Measurements from ENCODE around the gene ZCCHC7. TPM values are rescaled to one million over a fixed set of nuclear protein-coding genes. Genes with fewer than 3 reads are reported as not detected.

ZCCHC7 gene
- total RNA-seq, 1 donor: 32.6 TPM

DNA sequence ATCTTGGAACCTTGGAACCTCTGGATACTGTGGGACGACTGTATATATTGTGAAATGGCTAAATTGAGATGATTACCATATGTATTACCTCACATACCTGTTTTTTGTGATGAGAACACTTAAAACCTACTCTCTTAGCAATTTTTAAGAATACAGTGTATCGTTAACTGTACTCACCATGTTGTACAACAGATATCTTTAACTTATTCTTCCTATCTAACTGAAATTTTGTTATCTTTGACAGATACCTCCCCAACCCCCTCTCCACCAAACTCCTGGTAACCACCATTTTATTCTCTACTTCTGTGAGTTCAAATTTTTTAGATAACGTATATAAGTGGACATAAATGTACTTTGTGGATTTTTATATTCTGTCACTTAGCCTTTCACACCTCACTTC, 126.5 kb downstream of the ZCCHC7 start:
- H3K9me3 ChIP-seq (ENCODE audit: low read depth, low read length): no peaks in the 10 kb centered on the region
- H3K27me3 ChIP-seq (ENCODE audit: insufficient read depth, low read length): no peaks in the 10 kb centered on the region
- no peak overlapping the region for H3K27ac ChIP-seq (ENCODE audit: low read depth, low read length)
- no peaks in the 10 kb centered on the region for H4K20me1 ChIP-seq (ENCODE audit: insufficient read depth, low read length)
- no peaks in the 10 kb centered on the region for H3K4me1 ChIP-seq (ENCODE audit: insufficient read depth, low read length)
- H3K4me2 ChIP-seq (ENCODE audit: insufficient read depth, low read length): no peak overlapping the region
- no peak for DNase-seq (ENCODE audit: insufficient read length, low spot score, missing footprints)
- no peak overlapping the region for H3K4me3 ChIP-seq (ENCODE audit: insufficient read depth, low read length)
- H2AFZ ChIP-seq (ENCODE audit: low read length): no peak overlapping the region
- TF ChIP-seq, protein P1, sequence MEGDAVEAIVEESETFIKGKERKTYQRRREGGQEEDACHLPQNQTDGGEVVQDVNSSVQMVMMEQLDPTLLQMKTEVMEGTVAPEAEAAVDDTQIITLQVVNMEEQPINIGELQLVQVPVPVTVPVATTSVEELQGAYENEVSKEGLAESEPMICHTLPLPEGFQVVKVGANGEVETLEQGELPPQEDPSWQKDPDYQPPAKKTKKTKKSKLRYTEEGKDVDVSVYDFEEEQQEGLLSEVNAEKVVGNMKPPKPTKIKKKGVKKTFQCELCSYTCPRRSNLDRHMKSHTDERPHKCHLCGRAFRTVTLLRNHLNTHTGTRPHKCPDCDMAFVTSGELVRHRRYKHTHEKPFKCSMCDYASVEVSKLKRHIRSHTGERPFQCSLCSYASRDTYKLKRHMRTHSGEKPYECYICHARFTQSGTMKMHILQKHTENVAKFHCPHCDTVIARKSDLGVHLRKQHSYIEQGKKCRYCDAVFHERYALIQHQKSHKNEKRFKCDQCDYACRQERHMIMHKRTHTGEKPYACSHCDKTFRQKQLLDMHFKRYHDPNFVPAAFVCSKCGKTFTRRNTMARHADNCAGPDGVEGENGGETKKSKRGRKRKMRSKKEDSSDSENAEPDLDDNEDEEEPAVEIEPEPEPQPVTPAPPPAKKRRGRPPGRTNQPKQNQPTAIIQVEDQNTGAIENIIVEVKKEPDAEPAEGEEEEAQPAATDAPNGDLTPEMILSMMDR (IDR thresholded peaks at IDR 0.05; ENCODE audit: extremely low read depth, low read depth, low read length): no peak
- no peaks in the 10 kb centered on the region for H3K36me3 ChIP-seq (ENCODE audit: insufficient read depth, low read length)
- peaks cover 4% of the 10 kb centered on the region for H3K79me2 ChIP-seq (ENCODE audit: insufficient read depth, low read length)

DNA sequence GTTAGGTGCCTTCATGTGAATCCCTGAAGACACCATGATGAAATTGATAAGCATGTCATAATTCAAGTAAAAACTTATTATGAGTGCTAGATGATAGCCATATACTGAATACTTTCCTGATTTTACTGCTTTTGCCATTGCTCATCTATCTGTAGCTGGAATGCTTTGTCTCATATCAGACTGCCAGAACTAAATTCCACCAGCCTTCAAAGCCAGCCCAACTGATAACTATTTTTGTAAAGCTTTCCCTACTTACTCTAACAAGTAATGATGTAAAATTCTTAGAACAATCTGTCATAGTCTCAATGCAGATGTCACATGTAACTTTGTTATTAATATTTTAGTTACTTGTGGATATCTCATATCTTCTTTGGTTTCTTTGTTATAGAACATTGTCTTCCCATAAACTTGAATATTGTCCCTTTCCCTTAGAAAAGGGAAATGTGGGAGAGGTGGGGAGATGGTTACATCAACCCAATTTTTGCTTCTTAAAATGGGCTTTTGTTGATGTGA, 128.3 kb downstream of the ZCCHC7 start:
- no peaks in the 10 kb centered on the region for H3K36me3 ChIP-seq (ENCODE audit: insufficient read depth, low read length)
- DNase-seq (ENCODE audit: insufficient read length, low spot score, missing footprints): no peak
- peaks cover 4% of the 10 kb centered on the region for H3K79me2 ChIP-seq (ENCODE audit: insufficient read depth, low read length)
- no peaks in the 10 kb centered on the region for H3K27me3 ChIP-seq (ENCODE audit: insufficient read depth, low read length)
- no peaks in the 10 kb centered on the region for H4K20me1 ChIP-seq (ENCODE audit: insufficient read depth, low read length)
- H3K27ac ChIP-seq (ENCODE audit: low read depth, low read length): no peak overlapping the region
- H3K4me1 ChIP-seq (ENCODE audit: insufficient read depth, low read length): no peaks in the 10 kb centered on the region
- no peak overlapping the region for H2AFZ ChIP-seq (ENCODE audit: low read length)
- H3K4me3 ChIP-seq (ENCODE audit: insufficient read depth, low read length): no peak overlapping the region
- no peaks in the 10 kb centered on the region for H3K9me3 ChIP-seq (ENCODE audit: low read depth, low read length)
- no peak overlapping the region for H3K4me2 ChIP-seq (ENCODE audit: insufficient read depth, low read length)
- TF ChIP-seq, protein P1 (IDR thresholded peaks at IDR 0.05; ENCODE audit: extremely low read depth, low read depth, low read length): no peak

DNA sequence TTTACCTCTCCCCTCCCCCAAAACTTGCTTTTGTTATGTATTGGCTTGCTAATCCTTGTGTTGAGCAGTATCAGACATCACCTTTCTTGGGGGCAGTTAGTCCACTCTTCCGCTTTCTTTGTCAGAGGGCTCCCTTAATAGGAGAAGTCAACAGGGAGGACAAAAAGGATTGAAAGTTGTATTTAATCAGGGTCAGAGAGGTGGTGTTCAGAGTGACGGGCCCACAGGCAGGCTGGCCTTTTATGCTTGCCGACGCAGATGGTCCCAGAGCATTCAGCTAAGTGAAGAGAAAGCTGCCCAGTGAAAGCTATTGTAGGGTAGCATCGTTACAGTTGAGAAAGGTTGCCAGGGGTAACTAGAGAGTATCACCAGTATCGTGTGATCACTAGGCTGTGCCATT, 131.1 kb downstream of the ZCCHC7 start:
- Histone ChIP-seq H3K9me3 (ENCODE audit: low read depth, low read length) (no peaks in the 10 kb centered on the region), H3K4me3 (ENCODE audit: insufficient read depth, low read length) (no peak overlapping the region), H3K36me3 (ENCODE audit: insufficient read depth, low read length) (no peaks in the 10 kb centered on the region), H3K27ac (ENCODE audit: low read depth, low read length) (no peak overlapping the region), H3K4me1 (ENCODE audit: insufficient read depth, low read length) (no peaks in the 10 kb centered on the region), H3K4me2 (ENCODE audit: insufficient read depth, low read length) (no peak overlapping the region), H3K79me2 (ENCODE audit: insufficient read depth, low read length) (peaks cover 4% of the 10 kb centered on the region), H2AFZ (ENCODE audit: low read length) (no peak overlapping the region), H4K20me1 (ENCODE audit: insufficient read depth, low read length) (no peaks in the 10 kb centered on the region), H3K27me3 (ENCODE audit: insufficient read depth, low read length) (no peaks in the 10 kb centered on the region)
- TF ChIP-seq, protein P1 (IDR thresholded peaks at IDR 0.05; ENCODE audit: extremely low read depth, low read depth, low read length): no peak
- DNase-seq (ENCODE audit: insufficient read length, low spot score, missing footprints): peak; percentile 23

DNA sequence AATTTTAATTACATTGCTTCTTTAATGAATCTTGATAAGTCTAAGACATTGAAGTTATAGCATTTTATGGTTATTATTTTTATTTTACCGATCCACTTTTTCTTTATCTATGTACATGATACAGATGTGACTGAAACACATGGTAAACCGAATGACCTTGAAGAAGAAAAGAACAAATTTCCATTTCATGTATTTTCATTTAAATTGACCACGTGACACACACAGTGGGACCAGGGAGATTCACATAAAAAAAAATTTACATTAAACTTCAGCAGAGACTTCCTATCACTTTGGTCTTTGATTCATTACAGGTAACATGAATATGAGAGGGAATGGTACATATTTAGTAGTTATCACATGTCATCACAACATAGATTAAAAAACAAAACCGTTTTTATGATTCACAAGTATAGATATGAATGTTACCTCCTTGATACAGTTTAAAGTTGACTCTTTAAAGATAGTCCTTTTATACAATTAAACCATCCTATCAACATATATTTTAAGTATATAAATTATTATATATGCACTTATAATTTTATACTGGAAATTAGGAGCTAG, 133.1 kb downstream of the ZCCHC7 start:
- no peaks in the 10 kb centered on the region for H3K27me3 ChIP-seq (ENCODE audit: insufficient read depth, low read length)
- H3K9me3 ChIP-seq (ENCODE audit: low read depth, low read length): no peaks in the 10 kb centered on the region
- H3K4me2 ChIP-seq (ENCODE audit: insufficient read depth, low read length): no peak overlapping the region
- H3K27ac ChIP-seq (ENCODE audit: low read depth, low read length): no peak overlapping the region
- no peaks in the 10 kb centered on the region for H3K36me3 ChIP-seq (ENCODE audit: insufficient read depth, low read length)
- no peaks in the 10 kb centered on the region for H3K4me1 ChIP-seq (ENCODE audit: insufficient read depth, low read length)
- peaks cover 4% of the 10 kb centered on the region for H3K79me2 ChIP-seq (ENCODE audit: insufficient read depth, low read length)
- H2AFZ ChIP-seq (ENCODE audit: low read length): no peak overlapping the region
- H4K20me1 ChIP-seq (ENCODE audit: insufficient read depth, low read length): no peaks in the 10 kb centered on the region
- DNase-seq (ENCODE audit: insufficient read length, low spot score, missing footprints): no peak
- TF ChIP-seq, protein P1 (IDR thresholded peaks at IDR 0.05; ENCODE audit: extremely low read depth, low read depth, low read length): no peak
- H3K4me3 ChIP-seq (ENCODE audit: insufficient read depth, low read length): no peak overlapping the region
